K562 (cell line): ENCODE data around the gene RNF43. TPM values are rescaled to one million over a fixed set of nuclear protein-coding genes. Genes with fewer than 3 reads are reported as not detected.
A peak's percentile ranks its signal among the peaks of the same experiment; 100 is the strongest.

Experiments
- ATAC-seq: fragments of 200-7000 bp; cut with Tn5 transposase; 3 replicates; pipeline ENCODE4 v1.9.1; 2020; ENCODE audit warnings: moderate library complexity
- BruUV-seq: library from RNA; stranded (reverse); fragments of 400-500 nt; replicated peaks from 2 replicates; lab custom pipeline; 2021; lab: Mats Ljungman, UMichigan
- CTCF ChIA-PET: fragments of 300-600 bp; formaldehyde crosslinking; extraction: SDS; loops from one replicate; lab custom pipeline; 2021; ENCODE audit warnings: low intra/inter-chr PET ratio; lab: Yijun Ruan, JAX
- POLR2A ChIA-PET: fragments of 300-600, 350-650 bp; sonication (Branson Sonifier 250); formaldehyde crosslinking; extraction: SDS; loops from one replicate; lab custom pipeline; 2021; ENCODE audit warnings: antibody characterized with exemption, inconsistent platforms; lab: Yijun Ruan, JAX
- DNase-seq, 4 experiments: peaks; one replicate each; pipeline versions ENCODE4 v3.0.0 to v3.0.0-alpha.2; 2011 to 2018; ENCODE audit warnings: low spot score in 3 of 4, mixed read lengths in 3 of 4; ENCODE audit errors: extremely low read depth in 1 of 4
- FAIRE-seq: peaks from 2 replicates; lab custom pipeline; 2011; peaks lifted over from hg19 to GRCh38; lab: Jason Lieb, UNC
- H2AFZ ChIP-seq: 2 replicates; pipeline ENCODE4 v1.6.0; 2011; ENCODE audit warnings: low read depth, low read length, control low read depth, inconsistent platforms
- H3K27ac ChIP-seq: fragments of 200-600 bp; 3 replicates; pipeline ENCODE4 v1.8.0; 2011; ENCODE audit warnings: low read depth, mild to moderate bottlenecking, control low read depth, inconsistent platforms, low read length, moderate library complexity, mixed read lengths; ENCODE audit errors: extremely low read depth
- H3K27me3 ChIP-seq, 2 experiments: fragments of 300-600 bp in 1 of 2; 2 replicates in 1 of 2; 3 replicates in 1 of 2; pipeline versions ENCODE4 v1.6.0 to v1.8.0; 2011; ENCODE audit warnings: inconsistent platforms in 2 of 2, low read length in 2 of 2, mild to moderate bottlenecking in 1 of 2, mixed read lengths in 1 of 2, moderate library complexity in 1 of 2; ENCODE audit not compliant: control insufficient read depth in 2 of 2, insufficient read depth in 2 of 2
- H3K36me3 ChIP-seq: fragments of 300-600 bp; 3 replicates; pipeline ENCODE4 v1.8.0; 2011; ENCODE audit warnings: mild to moderate bottlenecking, low read length, inconsistent platforms; ENCODE audit not compliant: control insufficient read depth, insufficient read depth
- H3K4me1 ChIP-seq, 2 experiments: fragments of 200-600 bp in 1 of 2; replicated peaks in 1 of 2; 2 replicates in 1 of 2; 3 replicates in 1 of 2; pipeline versions ENCODE4 v1.5.1 to v1.8.0; 2011; ENCODE audit warnings: inconsistent platforms in 2 of 2, low read length in 2 of 2, mild to moderate bottlenecking in 1 of 2, mixed read lengths in 1 of 2, moderate library complexity in 1 of 2; ENCODE audit not compliant: control insufficient read depth in 2 of 2, insufficient read depth in 2 of 2
- H3K4me2 ChIP-seq: 2 replicates; pipeline ENCODE4 v1.6.1; 2011; ENCODE audit warnings: low read length, control low read depth, inconsistent platforms, mixed read lengths; ENCODE audit not compliant: insufficient read depth
- H3K4me3 ChIP-seq: fragments of 200-600 bp; sonication (generic), shearing (Covaris generic); 2 replicates; pipeline ENCODE4 v1.5.1; 2016; ENCODE audit warnings: control low read depth, inconsistent platforms
- H3K79me2 ChIP-seq: fragments of 200-600 bp; 3 replicates; pipeline ENCODE4 v1.8.0; 2011; ENCODE audit warnings: low read length, inconsistent platforms; ENCODE audit not compliant: control insufficient read depth, insufficient read depth
- H3K9ac ChIP-seq, 2 experiments: 2 replicates each; pipeline versions ENCODE4 v1.6.0 to v1.6.1; 2011; ENCODE audit warnings: low read depth in 2 of 2, low read length in 2 of 2, control low read depth in 1 of 2, inconsistent platforms in 1 of 2, mild to moderate bottlenecking in 1 of 2, mixed read lengths in 1 of 2; ENCODE audit not compliant: insufficient read depth in 1 of 2
- H3K9me1 ChIP-seq: one replicate; pipeline ENCODE4 v1.6.0; 2011; ENCODE audit warnings: inconsistent platforms, mild to moderate bottlenecking, low read length, moderate library complexity; ENCODE audit not compliant: control insufficient read depth, insufficient read depth
- H3K9me3 ChIP-seq: replicated peaks from 2 replicates; pipeline ENCODE4 v1.5.1; 2011; ENCODE audit warnings: low read depth, low read length, inconsistent platforms; ENCODE audit not compliant: control insufficient read depth, insufficient read depth
- H4K20me1 ChIP-seq: replicated peaks from 2 replicates; pipeline ENCODE4 v1.6.1; 2011; ENCODE audit warnings: low read length, inconsistent platforms, mixed read lengths; ENCODE audit not compliant: control insufficient read depth, insufficient read depth
- ADNP ChIP-seq: fragments of 200-800 bp; sonication (Bioruptor generic); IDR thresholded peaks from 2 replicates; pipeline ENCODE4 v1.6.1; 2016; ENCODE audit warnings: missing genetic modification characterization, missing compliant biosample characterization
- BCOR ChIP-seq: fragments of 450-650 bp; IDR thresholded peaks from 2 replicates; pipeline ENCODE4 v1.6.1; 2016
- BRF1 ChIP-seq: IDR thresholded peaks from 3 replicates; pipeline ENCODE4 v1.6.1; 2011; ENCODE audit warnings: borderline replicate concordance, mild to moderate bottlenecking; ENCODE audit not compliant: insufficient read length; ENCODE audit errors: extremely low read depth
- CHCHD3 ChIP-seq: fragments of 250-450 bp; sonication (Bioruptor Pico); IDR thresholded peaks from 2 replicates; pipeline ENCODE4 v2.1.2; 2022; ENCODE audit warnings: mild to moderate bottlenecking
- CHD2 ChIP-seq: IDR thresholded peaks from 2 replicates; pipeline ENCODE4 v1.6.1; 2011; ENCODE audit warnings: low read depth, low read length
- CSDE1 ChIP-seq, 2 experiments: fragments of 450-650 bp; IDR thresholded peaks; 2 replicates each; pipeline ENCODE4 v1.6.1; 2016; ENCODE audit warnings: mild to moderate bottlenecking in 1 of 2
- DIDO1 ChIP-seq: fragments of 450-650 bp; IDR thresholded peaks from 2 replicates; pipeline ENCODE4 v1.6.1; 2016; ENCODE audit warnings: low read depth, missing biosample characterization, missing genetic modification characterization
- ESRRA ChIP-seq: fragments of 450-650 bp; IDR thresholded peaks from 2 replicates; pipeline ENCODE4 v1.6.1; 2014; ENCODE audit warnings: low read depth, mild to moderate bottlenecking, moderate library complexity, borderline replicate concordance
- ESRRB ChIP-seq: fragments of 250-450 bp; sonication (Bioruptor Pico); IDR thresholded peaks from 2 replicates; pipeline ENCODE4 v1.5.0; 2020; ENCODE audit warnings: mild to moderate bottlenecking, moderate library complexity, borderline replicate concordance
- MCM7 ChIP-seq, 2 experiments: fragments of 450-650 bp; IDR thresholded peaks; 2 replicates each; pipeline ENCODE4 v1.6.1; 2016 to 2018
- MXI1 ChIP-seq: IDR thresholded peaks from 2 replicates; pipeline ENCODE4 v1.6.1; 2011; ENCODE audit warnings: low read depth, mild to moderate bottlenecking, improper control_type of control experiment, low read length
- NONO ChIP-seq, 2 experiments: fragments of 200-400 bp in 1 of 2; fragments of 450-650 bp in 1 of 2; formaldehyde crosslinking in 1 of 2; IDR thresholded peaks; 2 replicates each; pipeline ENCODE4 v1.6.1; 2017; ENCODE audit warnings: low read depth in 2 of 2, mild to moderate bottlenecking in 2 of 2, moderate library complexity in 2 of 2, low read length in 1 of 2
- POU5F1 ChIP-seq: fragments of 150-350 bp; IDR thresholded peaks from 2 replicates; pipeline ENCODE4 v1.6.1; 2014; ENCODE audit warnings: borderline replicate concordance, low read length, low read depth, mild to moderate bottlenecking; ENCODE audit not compliant: partially characterized antibody
- RBM15 ChIP-seq: fragments of 200-400 bp; formaldehyde crosslinking; IDR thresholded peaks from 2 replicates; pipeline ENCODE4 v1.6.1; 2018; ENCODE audit warnings: mild to moderate bottlenecking, low read length, moderate library complexity; ENCODE audit not compliant: insufficient read depth
- SNRNP70 ChIP-seq: fragments of 200-400 bp; formaldehyde crosslinking; optimal IDR thresholded peaks from 2 replicates; pipeline ENCODE3; 2017; ENCODE audit warnings: low read depth, low read length
- THAP7 ChIP-seq: fragments of 250-450 bp; sonication (Bioruptor Pico); IDR thresholded peaks from 2 replicates; pipeline ENCODE4 v1.5.0; 2021
- YY1 ChIP-seq, 3 experiments: IDR thresholded peaks; 2 replicates each; pipeline ENCODE4 v1.6.1; 2011; ENCODE audit warnings: low read length in 2 of 3, mild to moderate bottlenecking in 2 of 3, moderate library complexity in 2 of 3, borderline replicate concordance in 1 of 3, control low read depth in 1 of 3, low read depth in 1 of 3; ENCODE audit not compliant: insufficient read depth in 3 of 3, insufficient replicate concordance in 2 of 3, control insufficient read depth in 1 of 3, insufficient read length in 1 of 3; ENCODE audit errors: extremely low read depth in 1 of 3
- ZC3H8 ChIP-seq: fragments of 450-650 bp; IDR thresholded peaks from 2 replicates; pipeline ENCODE4 v1.6.1; 2017
- ZNF133 ChIP-seq: fragments of 250-450 bp; sonication (Bioruptor Pico); IDR thresholded peaks from 2 replicates; pipeline ENCODE4 v1.4.0; 2020; ENCODE audit warnings: mild to moderate bottlenecking
- ZNF263 ChIP-seq: sonication (generic); formaldehyde crosslinking; IDR thresholded peaks from 2 replicates; pipeline ENCODE4 v1.8.0; 2022; ENCODE audit warnings: mild to moderate bottlenecking, missing genetic modification reagents, borderline replicate concordance
- ZNF354B ChIP-seq: fragments of 250-450 bp; sonication (Bioruptor Pico); IDR thresholded peaks from 2 replicates; pipeline ENCODE4 v1.4.0; 2020
- ZNF398 ChIP-seq: fragments of 250-450 bp; sonication (Bioruptor Pico); IDR thresholded peaks from 2 replicates; pipeline ENCODE4 v1.8.0; 2021; ENCODE audit warnings: moderate library complexity, mild to moderate bottlenecking, inconsistent platforms
- ZSCAN29 ChIP-seq: fragments of 450-650 bp; IDR thresholded peaks from 2 replicates; pipeline ENCODE4 v1.6.1; 2017
- ZSCAN32 ChIP-seq: fragments of 450-650 bp; formaldehyde crosslinking; IDR thresholded peaks from 2 replicates; pipeline ENCODE4 v1.4.0; 2020; ENCODE audit warnings: mild to moderate bottlenecking, moderate library complexity
- WGBS: fragments of 100-300 bp; shearing (Covaris generic); methylation state at CpG from one replicate; pipeline ENCODE4 v1.1.6; 2016; ENCODE audit warnings: low coverage, mixed read lengths; ENCODE audit not compliant: insufficient coverage; ENCODE audit errors: missing lambda C conversion rate; 5-methylcytosine and 5-hydroxymethylcytosine counted together
- in situ Hi-C: fragments of 300-500 bp; cut with MboI; formaldehyde crosslinking; loops from 4 replicates; pipeline ENCODE4 v1.15.0; 2018; ENCODE audit warnings: inconsistent platforms, mixed read lengths
- intact Hi-C: fragments of 100-400 bp; cut with micrococcal nuclease; formaldehyde crosslinking; loops from 2 replicates; pipeline ENCODE4 v1.14.2; 2022
- polyA plus RNA-seq, 8 experiments: library from polyadenylated mRNA; depleted of rRNA in 4 of 8; stranded (reverse) in 5 of 8; unstranded in 3 of 8; fragments of >200 nt; fragmentation: Nextera tagmentation in 2 of 8; fragmentation: Illumina TruSeq in 1 of 8; extraction: Ambion mirVana in 2 of 8; extraction: Trizol in 1 of 8; gene quantifications; 2 replicates each; pipeline versions ENCODE4 v1.2.1 to v1.2.3, GENCODE V29; 2011 to 2014; ENCODE audit warnings: inconsistent platforms in 1 of 8, missing spikeins in 1 of 8
- total RNA-seq, 7 experiments: library from RNA; depleted of rRNA in 6 of 7; stranded (reverse); fragments of >200 nt in 6 of 7; fragmentation: Illumina TruSeq in 2 of 7; extraction: Trizol in 2 of 7; gene quantifications; 2 replicates each; pipeline versions ENCODE4 v1.2.1 to v1.2.3, GENCODE V29; 2011 to 2021; ENCODE audit warnings: low replicate concordance in 1 of 7

The RNF43 gene
- total and polyA plus RNA-seq, 9 of the 15 experiments (the other 6 are each of a cell fraction or from before 2014, with no cell fraction given), result 0.29 to 2.7 (median 1.4) TPM

GRCh38 chr17:58373923-58374322 lies 43.4 kb downstream of the RNF43 start:
- DNase-seq (no peak), FAIRE-seq (no peak), ATAC-seq (no peak)
- BruUV-seq, result no TSS peak
- Histone ChIP-seq H3K4me2 (no peak overlapping the region), H3K9me3 (no peaks in the 10 kb centered on the region), H3K9ac (no peak overlapping the region), H4K20me1 (no peaks in the 10 kb centered on the region), H3K4me3 (no peak overlapping the region), H3K27ac (no peak overlapping the region), H2AFZ (no peak overlapping the region), H3K9me1 (no peaks in the 10 kb centered on the region), H3K79me2 (no peaks in the 10 kb centered on the region), H3K4me1 (peaks cover 0 to 11% of the 10 kb centered on the region in 2 experiments; a peak in 3 of 5 replicates), H3K36me3 (no peaks in the 10 kb centered on the region), H3K27me3 (no peaks in the 10 kb centered on the region)
- ChIA-PET POLR2A (interaction anchor here (0.6 to 1.0 kb wide), 2 partner anchors 15 to 22 kb away, joined by 3 read pairs; partner anchors contain the start of gene SUPT4H1), CTCF (no interaction called here)
- WGBS, result 67% methylated on average over 1 of the region's 1 CpG
- in situ Hi-C loops (no loop called here), intact Hi-C loops (no loop called here)
- no peak for TF ChIP-seq ESRRB
- TF ChIP-seq MXI1, result no peak
- no peak for TF ChIP-seq CSDE1 (IDR thresholded peaks at IDR 0.05)
- no peak for TF ChIP-seq SNRNP70
- no peak for TF ChIP-seq THAP7 (CRISPR knock-in tag)
- TF ChIP-seq DIDO1 (tag), result no peak
- 0 out of 2 replicates have a peak, but pooled peaks have one; percentile 31 for TF ChIP-seq ESRRA
- no peak for TF ChIP-seq POU5F1
- peak; percentile 72; the same call in 1 of the 2 replicates for TF ChIP-seq BCOR
- TF ChIP-seq MCM7 (IDR thresholded peaks at IDR 0.05), result no peak
- TF ChIP-seq RBM15, result no peak
- TF ChIP-seq YY1 (IDR thresholded peaks at IDR 0.05; ENCODE audit: borderline replicate concordance in 1 of 3, control insufficient read depth in 1 of 3, extremely low read depth in 1 of 3, insufficient read depth in 3 of 3, insufficient read length in 1 of 3, insufficient replicate concordance in 2 of 3, low read depth in 1 of 3, low read length in 2 of 3), result no peak
- TF ChIP-seq CHCHD3 (CRISPR knock-in tag), result no peak
- no peak for TF ChIP-seq ZC3H8
- TF ChIP-seq NONO (IDR thresholded peaks at IDR 0.05; ENCODE audit: low read depth in 2 of 2, low read length in 1 of 2), result no peak
- TF ChIP-seq ZSCAN29, result no peak
- no peak for TF ChIP-seq ZNF263 (CRISPR knock-in tag)
- TF ChIP-seq ADNP (tag), result 0 out of 2 replicates have a peak, but pooled peaks have one; percentile 42
- TF ChIP-seq ZNF133, result no peak
- TF ChIP-seq ZSCAN32, result no peak
- TF ChIP-seq CHD2, result no peak
- TF ChIP-seq ZNF354B (CRISPR knock-in tag), result no peak
- TF ChIP-seq BRF1, result no peak
- TF ChIP-seq ZNF398 (CRISPR knock-in tag), result no peak
